Mesothelial cell of epicardium (in vitro differentiated cells): ENCODE measurements around the gene CDKAL1. TPM values are rescaled to one million over a fixed set of nuclear protein-coding genes. Genes with fewer than 3 reads are reported as not detected.
A peak's percentile ranks its signal among the peaks of the same experiment; 100 is the strongest.
"Not testable (repeated sequence)": the region's sequence is repeated elsewhere in the genome, so short reads cannot be mapped to it uniquely, and the experiment has no call there.

Experiments
- DNase-seq, 2 experiments: peaks; one replicate each; pipeline ENCODE4 v3.0.0; 2021; ENCODE audit warnings: low spot score in 2 of 2; ENCODE audit not compliant: unreplicated experiment in 2 of 2
- H3K27ac Mint-ChIP-seq: 2 replicates; pipeline ENCODE4 v1.8.0; 2021; ENCODE audit warnings: mixed read lengths
- H3K27me3 Mint-ChIP-seq: 2 replicates; pipeline ENCODE4 v1.8.0; 2021; ENCODE audit warnings: low read depth, mixed read lengths
- H3K36me3 Mint-ChIP-seq: 2 replicates; pipeline ENCODE4 v1.8.0; 2021; ENCODE audit warnings: mixed read lengths
- H3K4me1 Mint-ChIP-seq: 2 replicates; pipeline ENCODE4 v1.8.0; 2021; ENCODE audit warnings: mixed read lengths
- H3K4me3 Mint-ChIP-seq: 2 replicates; pipeline ENCODE4 v1.8.0; 2021; ENCODE audit warnings: mild to moderate bottlenecking, moderate library complexity, mixed read lengths
- H3K9me3 Mint-ChIP-seq: 2 replicates; pipeline ENCODE4 v1.8.0; 2021; ENCODE audit warnings: mixed read lengths
- CTCF ChIP-seq: fragments of 200-600 bp; sonication (generic); IDR thresholded peaks from one replicate; pipeline ENCODE4 v1.5.0; 2021; ENCODE audit warnings: antibody characterized with exemption; ENCODE audit not compliant: unreplicated experiment
- total RNA-seq: library from RNA; stranded (reverse); gene quantifications from 3 replicates; pipeline ENCODE4 v1.2.1, GENCODE V29; 2021

CDKAL1 gene
- total RNA-seq, 1 donor from 2014 or later: 22.6 TPM

- H3K36me3 Mint-ChIP-seq: peaks cover 4% of the 10 kb centered on the region
- DNase-seq: no peak
These were observed 36.8 kb upstream of the CDKAL1 start for GRCh38 chr6:20497216-20498040.

GRCh38 chr6:20498041-20498385, 36.2 kb upstream of the CDKAL1 start:
- DNase-seq: no peak
- H3K4me1 Mint-ChIP-seq: peaks cover 8% of the 10 kb centered on the region
- H3K27me3 Mint-ChIP-seq: no peaks in the 10 kb centered on the region
- H3K9me3 Mint-ChIP-seq: peaks cover 15% of the 10 kb centered on the region
- peaks cover 8% of the 10 kb centered on the region for H3K36me3 Mint-ChIP-seq
- H3K27ac Mint-ChIP-seq: peak overlapping the region; percentile 9
- TF ChIP-seq CTCF: no peak
- H3K4me3 Mint-ChIP-seq: no peak overlapping the region

More at GRCh38 chr6:20497216-20498040, 36.8 kb upstream of the CDKAL1 start:
- H3K4me1 Mint-ChIP-seq: peaks cover 8% of the 10 kb centered on the region
- no peaks in the 10 kb centered on the region for H3K27me3 Mint-ChIP-seq
- no peak overlapping the region for H3K27ac Mint-ChIP-seq
- peaks cover 9% of the 10 kb centered on the region for H3K9me3 Mint-ChIP-seq
- no peak for TF ChIP-seq CTCF
- H3K4me3 Mint-ChIP-seq: no peak overlapping the region

- H3K27me3 Mint-ChIP-seq: no peaks in the 10 kb centered on the region
- peaks cover 5% of the 10 kb centered on the region for H3K4me1 Mint-ChIP-seq
- peaks cover 2% of the 10 kb centered on the region for H3K9me3 Mint-ChIP-seq
- no peak for TF ChIP-seq CTCF
- H3K36me3 Mint-ChIP-seq: no peaks in the 10 kb centered on the region
- H3K4me3 Mint-ChIP-seq: no peak overlapping the region
- DNase-seq: no peak
- no peak overlapping the region for H3K27ac Mint-ChIP-seq
These were observed 25.0 kb upstream of the CDKAL1 start for GRCh38 chr6:20509212-20509611.

DNA sequence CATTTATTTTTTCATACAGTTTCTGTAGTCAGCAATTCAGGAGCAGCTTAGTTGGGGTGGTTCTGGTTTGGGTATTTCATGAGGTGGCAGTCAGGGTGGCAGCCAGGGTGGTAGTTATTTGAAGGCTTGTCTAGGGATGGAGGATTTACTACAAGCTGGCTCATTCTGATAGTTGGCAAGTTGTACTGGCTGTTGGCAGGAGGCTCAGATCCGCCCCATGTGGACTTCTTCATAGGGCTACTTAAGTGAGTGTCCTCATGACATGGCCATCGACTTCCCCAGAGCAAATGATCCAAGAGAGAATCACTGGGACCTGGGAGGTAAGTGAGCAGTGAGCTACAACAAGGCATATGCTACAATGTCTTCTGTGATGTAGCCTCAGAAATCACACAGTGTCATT, 22.4 kb upstream of the CDKAL1 start:
- H3K27me3 Mint-ChIP-seq: no peaks in the 10 kb centered on the region
- H3K4me3 Mint-ChIP-seq: no peak overlapping the region
- no peak for DNase-seq
- peaks cover 5% of the 10 kb centered on the region for H3K4me1 Mint-ChIP-seq
- H3K9me3 Mint-ChIP-seq: no peaks in the 10 kb centered on the region
- no peaks in the 10 kb centered on the region for H3K36me3 Mint-ChIP-seq
- no peak for TF ChIP-seq CTCF
- no peak overlapping the region for H3K27ac Mint-ChIP-seq

- H3K4me1 Mint-ChIP-seq, H3K27me3 Mint-ChIP-seq, DNase-seq, H3K4me3 Mint-ChIP-seq, H3K27ac Mint-ChIP-seq, H3K36me3 Mint-ChIP-seq, H3K9me3 Mint-ChIP-seq: not testable (repeated sequence)
These were observed 9.0 kb upstream of the CDKAL1 start for GRCh38 chr6:20525208-20525607.

DNA sequence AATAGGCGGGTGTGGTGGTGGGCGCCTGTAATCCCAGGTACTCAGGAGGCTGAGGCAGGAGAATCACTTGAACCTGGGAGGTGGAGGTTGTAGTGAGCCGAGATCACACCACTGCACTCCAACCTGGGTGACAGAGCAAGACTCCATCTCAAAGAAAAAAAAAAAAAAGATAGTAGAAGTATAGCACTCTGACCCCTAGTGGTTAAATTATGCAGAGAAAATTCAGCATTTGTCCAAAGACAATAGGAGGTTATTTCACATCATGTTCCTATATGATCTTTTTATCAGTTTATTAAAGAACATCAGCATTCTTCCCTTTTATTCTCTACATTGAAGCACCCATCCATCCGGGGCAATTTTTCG, 5.2 kb upstream of the CDKAL1 start:
- not testable (repeated sequence) for H3K9me3 Mint-ChIP-seq, H3K36me3 Mint-ChIP-seq, H3K27ac Mint-ChIP-seq, H3K27me3 Mint-ChIP-seq, DNase-seq, H3K4me3 Mint-ChIP-seq
- peak; percentile 50 for TF ChIP-seq CTCF
- peaks cover 10% of the 10 kb centered on the region for H3K4me1 Mint-ChIP-seq
